Jurkat, Clone E6-1 (cell line): ENCODE data around the gene MICALL2.

Source experiments
- DNase-seq: peaks from one replicate; pipeline ENCODE4 v3.0.0-alpha.2; 2011; ENCODE audit warnings: low read depth, low spot score
- H3K4me3 ChIP-seq: 2 replicates; pipeline ENCODE4 v1.5.1; 2011; ENCODE audit warnings: mild to moderate bottlenecking, low read length, control low read depth, moderate library complexity

Gene MICALL2

GRCh38 chr7:1441615-1442354, 17.5 kb downstream of the MICALL2 start:
- no peak overlapping the region for H3K4me3 ChIP-seq
- DNase-seq = no peak

DNA sequence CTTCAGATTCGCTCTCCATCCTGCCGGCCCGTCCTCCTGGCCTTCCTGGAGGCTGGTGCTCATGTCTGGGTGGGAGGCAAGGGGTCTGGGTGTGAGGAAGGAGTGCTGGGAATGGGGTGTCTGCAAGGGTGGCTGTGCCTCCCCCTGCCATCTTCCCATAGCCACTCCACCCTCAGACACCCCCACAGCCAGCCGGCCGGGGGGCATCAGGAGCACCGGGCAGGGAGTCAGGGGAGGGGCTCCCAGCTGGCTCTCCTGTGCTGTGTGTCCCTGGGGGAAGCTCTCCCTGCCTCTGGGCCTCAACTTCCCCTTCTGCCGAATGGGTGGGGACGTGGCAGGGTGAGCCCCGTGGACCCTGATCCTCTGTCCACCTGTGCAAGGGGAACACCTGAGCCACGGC, 18.6 kb downstream of the MICALL2 start:
- DNase-seq = no peak
- no peak overlapping the region for H3K4me3 ChIP-seq

DNA sequence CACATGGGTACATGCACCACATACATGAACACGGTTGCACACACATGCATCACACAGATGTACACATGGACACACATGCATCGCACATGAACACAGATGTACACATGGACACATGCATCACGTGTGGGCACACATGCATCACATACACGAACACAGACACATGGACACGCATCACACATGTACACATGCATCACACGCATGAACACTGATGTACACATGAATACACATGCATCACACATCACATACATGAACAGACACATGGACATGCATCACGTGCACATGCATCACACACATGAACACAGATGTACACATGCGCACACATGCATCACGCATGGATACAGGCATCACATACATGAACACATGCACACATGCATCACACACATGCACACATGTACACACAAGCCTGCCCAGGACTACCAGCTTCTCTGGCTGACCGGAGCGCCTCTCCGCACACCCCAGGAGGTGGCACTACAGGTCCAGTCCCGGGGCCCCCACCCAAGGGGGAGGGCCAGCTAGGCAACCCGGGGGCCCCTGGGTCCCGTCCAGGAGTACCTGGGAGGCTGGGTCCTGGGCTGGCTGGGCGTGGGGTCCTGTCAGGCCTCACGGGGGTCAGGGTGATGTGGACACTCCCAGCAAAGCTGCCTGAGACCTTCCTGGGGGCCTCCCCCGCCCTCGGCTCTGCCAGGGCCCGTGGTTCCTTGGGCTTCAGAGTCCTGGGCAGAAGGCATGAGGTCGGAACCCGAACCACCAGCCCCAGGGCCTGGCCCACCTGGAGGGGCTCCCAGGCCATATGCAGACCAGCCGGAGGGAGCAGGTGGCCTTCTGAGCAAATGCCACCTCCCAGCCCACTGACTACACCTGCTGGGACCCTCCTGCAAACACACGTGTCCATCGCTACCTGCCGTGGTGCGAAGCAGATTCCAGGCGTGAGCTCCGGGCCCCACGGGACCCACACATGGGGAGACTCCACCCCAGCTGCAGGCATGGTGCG, 19.6 kb downstream of the MICALL2 start:
- DNase-seq = no peak
- H3K4me3 ChIP-seq = no peak overlapping the region

DNA sequence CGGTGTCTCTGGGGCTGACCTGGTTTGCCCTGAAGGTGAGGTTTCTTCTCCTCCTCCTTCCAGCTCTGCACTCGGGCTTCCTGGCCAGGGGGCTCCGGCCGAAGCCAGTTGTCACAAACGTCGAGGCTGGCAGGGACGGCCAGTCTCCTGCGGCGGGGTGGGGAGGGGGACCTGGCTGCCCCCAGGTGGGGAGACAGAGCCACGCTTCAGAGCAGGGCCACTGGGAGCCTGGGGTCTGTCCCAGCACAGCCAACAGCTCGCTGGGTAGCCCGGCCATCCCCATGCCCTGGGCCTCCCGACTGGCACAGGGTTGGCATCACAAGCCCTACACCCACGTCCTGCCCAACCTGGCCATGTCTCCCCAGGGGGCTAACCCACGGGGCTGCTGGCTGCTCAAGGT, 20.4 kb downstream of the MICALL2 start:
- DNase-seq = no peak
- H3K4me3 ChIP-seq = no peak overlapping the region

DNA sequence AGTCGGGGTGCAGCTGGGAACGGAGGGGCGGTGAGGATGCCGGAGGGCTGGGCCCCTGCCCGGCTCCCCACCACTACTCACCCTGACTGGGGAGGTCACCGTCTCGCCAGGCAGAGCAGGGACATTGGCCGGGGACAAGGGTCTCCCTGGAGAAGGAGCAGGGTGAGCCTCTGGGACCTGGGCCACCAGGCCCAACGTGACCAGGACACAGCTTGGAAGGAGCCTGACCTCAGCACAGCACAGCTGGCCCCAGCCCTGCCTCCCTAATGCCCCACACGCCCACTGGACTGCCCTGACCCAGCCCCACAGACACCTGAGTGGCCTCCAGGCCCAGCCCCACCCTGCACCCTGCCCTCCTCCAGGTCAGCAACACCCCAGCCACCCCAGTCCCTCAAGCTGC, 21.1 kb downstream of the MICALL2 start:
- no peak for DNase-seq
- H3K4me3 ChIP-seq = no peak overlapping the region

- no peak overlapping the region for H3K4me3 ChIP-seq
- DNase-seq = no peak
Measured at GRCh38 chr7:1437155-1437880, 22.0 kb downstream of the MICALL2 start.

GRCh38 chr7:1436608-1437007, 22.7 kb downstream of the MICALL2 start:
- no peak overlapping the region for H3K4me3 ChIP-seq
- no peak for DNase-seq

DNA sequence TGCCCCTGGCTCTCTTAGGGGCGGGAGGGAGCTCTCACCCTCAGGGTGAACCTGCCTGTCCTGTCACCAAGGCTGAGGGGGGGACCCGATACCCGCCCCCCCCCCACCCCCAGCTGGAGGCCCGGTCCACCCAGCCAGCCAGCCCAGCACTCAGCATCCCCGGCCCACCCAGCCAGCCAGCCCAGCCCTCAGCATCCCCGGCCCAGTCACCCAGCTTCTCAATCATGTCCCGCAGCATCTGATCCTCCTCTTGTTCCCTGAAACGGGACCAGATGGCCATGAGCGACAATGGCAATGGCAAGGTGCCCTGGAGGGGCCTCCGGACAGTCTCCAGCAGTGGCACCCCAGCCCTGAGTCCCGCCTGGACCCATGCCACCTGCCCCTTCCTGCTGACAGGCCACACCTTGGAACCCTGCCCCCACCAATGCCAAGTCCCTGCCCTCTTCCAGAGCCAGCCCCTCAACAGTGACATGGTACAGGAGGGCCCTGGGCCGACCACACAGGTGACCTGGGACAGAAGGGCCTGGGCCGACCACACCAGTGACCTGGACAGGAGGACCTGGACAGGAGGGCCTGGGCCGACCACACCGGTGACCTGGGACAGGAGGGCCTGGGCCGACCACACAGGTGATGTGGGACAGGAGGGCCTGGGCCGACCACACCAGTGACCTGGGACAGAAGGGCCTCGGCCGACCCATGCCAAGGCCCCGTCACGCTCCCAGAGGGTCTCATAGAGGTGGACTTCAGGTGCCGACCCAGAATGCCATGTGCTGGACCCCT, 24.2 kb downstream of the MICALL2 start:
- no peak overlapping the region for H3K4me3 ChIP-seq
- DNase-seq = no peak

DNA sequence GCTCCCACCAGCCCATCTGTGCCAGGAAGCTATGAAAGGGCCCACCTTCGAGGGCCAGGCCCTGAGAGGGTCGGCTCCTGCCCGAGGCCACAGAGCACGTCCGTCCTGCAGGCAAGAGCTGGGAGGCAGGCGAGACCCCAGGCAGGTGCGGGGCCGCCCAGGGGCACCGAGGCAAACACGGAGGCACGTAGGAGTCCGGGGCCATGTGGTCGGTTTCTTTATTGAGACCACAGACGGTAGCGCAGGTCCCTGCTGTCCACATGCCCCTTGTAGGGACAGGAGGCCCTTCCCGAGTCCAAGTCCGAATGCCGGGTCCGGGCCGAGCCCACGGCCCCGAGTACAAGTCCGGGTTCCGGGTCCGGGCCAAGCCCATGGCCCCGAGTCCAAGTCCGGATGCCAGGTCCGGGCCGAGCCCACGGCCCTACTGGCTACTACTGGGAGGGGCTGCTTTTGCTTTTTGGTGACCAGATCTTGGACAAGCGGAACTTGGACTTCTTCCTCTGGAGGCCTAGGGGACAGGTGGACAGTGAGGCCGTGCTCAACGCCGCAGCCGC, 25.0 kb downstream of the MICALL2 start:
- no peak for DNase-seq

DNA sequence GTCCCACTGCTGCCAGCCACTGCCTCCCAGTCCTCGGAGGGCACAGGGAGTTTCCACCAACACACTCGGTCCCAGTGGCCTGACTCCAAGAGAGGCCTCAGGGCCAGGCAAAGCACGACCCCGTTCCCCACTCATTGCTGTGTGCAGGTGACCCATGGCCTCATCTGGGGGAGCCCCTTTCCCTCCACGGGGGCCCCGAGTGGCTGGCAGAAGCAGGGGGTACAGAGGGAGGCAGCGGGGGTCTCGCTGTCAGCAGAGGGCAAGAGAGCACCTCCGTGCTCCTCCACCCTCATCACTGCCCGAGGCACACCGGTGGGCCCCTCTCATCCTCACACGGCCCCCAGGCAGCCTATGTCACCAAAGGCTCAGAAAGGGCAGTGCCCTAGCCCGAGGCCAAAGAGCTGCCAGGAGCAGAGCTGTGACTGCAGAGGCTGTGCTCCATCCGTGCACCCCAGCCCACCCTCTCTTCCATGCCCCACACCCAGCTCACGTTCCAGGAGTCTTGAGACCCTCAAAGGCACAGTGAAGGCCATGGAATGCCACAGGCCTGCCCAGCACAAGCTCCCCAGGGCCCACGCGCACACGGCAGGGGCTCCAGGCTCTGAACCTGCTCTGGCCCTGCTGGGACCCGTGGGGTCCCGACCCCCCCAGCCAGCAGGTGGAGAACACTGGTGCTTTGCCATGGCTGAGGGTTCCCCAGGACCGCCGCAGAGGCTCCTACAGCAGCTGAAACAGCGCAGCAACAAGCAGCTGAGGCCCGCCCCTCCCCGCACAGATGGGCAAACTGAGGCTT, 25.9 kb downstream of the MICALL2 start:
- no peak overlapping the region for H3K4me3 ChIP-seq
- no peak for DNase-seq

More for the DNA sequence above, 25.0 kb downstream of the MICALL2 start:
- H3K4me3 ChIP-seq = no peak overlapping the region

- H3K4me3 ChIP-seq = no peak overlapping the region
- no peak for DNase-seq
Measured at GRCh38 chr7:1432411-1433082, 26.7 kb downstream of the MICALL2 start.

DNA sequence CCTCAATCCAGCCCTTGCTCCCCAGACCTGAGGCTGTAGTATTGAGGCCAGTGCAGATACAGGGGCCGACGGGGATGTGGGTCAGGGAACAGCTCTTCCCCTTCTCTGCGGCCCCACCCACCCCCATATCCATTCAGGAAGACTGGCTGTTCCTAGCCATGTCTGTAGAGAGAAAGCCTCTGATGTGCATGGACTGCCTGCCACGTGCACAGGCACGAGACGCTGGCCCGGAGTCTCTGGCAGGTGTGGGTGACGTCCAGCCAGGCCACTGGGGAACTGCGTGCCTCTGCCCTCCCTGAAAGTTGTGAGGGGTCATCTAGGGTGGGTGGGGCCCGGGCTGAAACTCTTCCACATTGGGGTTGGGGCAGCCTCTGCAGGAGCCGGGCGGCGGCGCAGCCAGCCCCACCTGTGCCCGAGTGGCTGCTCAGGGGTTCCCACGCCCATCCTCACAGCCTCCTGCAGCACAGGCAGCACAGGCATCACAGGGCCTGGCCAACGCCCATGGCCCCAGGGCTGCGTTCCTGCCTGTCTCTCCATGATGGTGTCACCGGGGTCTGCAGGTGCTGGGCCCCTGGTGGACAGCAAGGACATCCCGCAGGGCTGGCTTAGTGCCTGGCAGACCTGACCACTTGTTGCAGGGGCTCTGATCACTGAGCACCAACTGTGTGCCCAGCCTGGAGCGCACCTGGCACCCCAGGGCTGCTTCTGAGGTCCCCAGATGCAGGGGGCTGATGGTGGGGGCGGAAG, 27.5 kb downstream of the MICALL2 start:
- no peak for DNase-seq
- no peak overlapping the region for H3K4me3 ChIP-seq

GRCh38 chr7:1431226-1431625, 28.0 kb downstream of the MICALL2 start:
- H3K4me3 ChIP-seq = no peak overlapping the region
- DNase-seq = no peak

GRCh38 chr7:1430056-1430845, 29.0 kb downstream of the MICALL2 start:
- no peak overlapping the region for H3K4me3 ChIP-seq
- DNase-seq = no peak

GRCh38 chr7:1428941-1429501, 30.2 kb downstream of the MICALL2 start:
- no peak overlapping the region for H3K4me3 ChIP-seq
- DNase-seq = no peak
